DMS79 (cell line): Measurements from ENCODE around the gene PHF10.
"Not testable (repeated sequence)": the region's sequence is repeated elsewhere in the genome, so short reads cannot be mapped to it uniquely, and the experiment has no call there.

Source experiments
- DNase-seq: peaks from one replicate; lab custom pipeline; 2025; lab: John Stamatoyannopoulos, UW

Gene PHF10

GRCh38 chr6:169723200-169723909 lies 945 bp downstream of the PHF10 start:
- peak; percentile 5 for DNase-seq

DNA sequence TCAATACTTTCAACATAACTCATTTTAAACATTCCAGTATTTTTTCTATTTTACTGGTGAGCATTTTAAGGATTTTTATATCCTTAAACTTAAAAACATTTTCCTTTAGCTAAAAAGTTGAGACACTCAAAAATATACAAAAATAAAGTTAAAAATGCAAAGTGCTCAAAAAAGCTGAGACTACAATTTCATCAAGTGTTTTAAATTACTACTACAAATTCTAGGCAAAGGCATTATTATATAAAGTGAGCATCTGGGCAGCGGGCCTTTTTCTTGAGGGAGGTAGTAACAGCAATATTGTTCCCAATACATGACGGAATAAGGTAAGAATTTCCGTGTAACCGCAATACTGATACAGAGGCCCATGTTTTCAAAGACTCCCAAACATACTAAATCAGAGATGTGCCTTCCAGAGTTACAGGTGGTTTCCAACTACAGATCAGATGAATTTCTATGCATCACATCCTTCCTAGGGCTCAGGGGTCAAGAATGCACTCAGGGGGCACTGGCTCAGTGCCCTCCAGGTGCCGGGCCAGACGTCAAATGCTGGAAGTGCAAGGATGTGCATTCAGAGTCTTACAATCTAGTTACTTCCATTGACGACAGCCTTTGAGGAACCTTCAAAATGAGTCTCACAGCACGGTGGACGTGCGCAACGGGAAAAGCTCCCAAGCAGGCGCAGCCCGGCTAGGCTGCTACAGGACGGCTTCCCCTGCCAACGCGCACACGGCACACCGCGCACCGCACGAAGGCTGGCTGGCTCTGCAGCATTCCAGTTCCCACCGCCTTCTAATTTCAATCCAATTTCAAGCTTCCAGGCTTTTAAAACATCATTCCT lies 1.7 kb downstream of the PHF10 start:
- DNase-seq: peak; percentile 30

DNA sequence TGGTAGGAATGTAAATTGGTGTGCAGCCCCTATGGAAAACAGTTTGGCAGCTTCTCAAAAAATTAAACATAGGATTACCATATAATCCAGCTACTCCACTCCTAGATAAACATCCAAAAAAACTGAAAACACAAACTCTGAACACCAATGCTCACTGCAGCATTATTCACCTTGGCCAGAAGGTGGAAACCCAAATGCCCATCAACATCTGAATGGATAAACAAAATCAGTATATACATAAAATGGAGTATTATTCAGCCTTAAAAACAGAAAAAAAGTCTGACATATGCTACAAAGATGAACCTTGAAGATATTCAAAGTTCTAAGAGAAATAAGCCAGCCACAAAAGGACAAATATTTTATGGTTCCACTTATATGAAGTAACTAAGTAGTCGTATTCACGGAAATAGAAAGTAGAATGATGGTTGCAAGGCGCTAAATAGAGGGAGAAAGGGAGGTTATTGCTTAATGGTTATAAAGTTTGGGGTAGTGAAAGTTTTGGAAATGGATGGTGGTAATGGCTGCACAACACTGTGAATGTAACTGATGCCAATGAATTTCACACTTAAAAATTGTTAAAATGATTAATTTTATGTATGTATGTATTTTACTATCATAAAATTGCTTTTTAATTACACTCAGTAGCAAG lies 4.0 kb downstream of the PHF10 start:
- no peak for DNase-seq

- no peak for DNase-seq
Observed at GRCh38 chr6:169719117-169719516, 5.2 kb downstream of the PHF10 start.

GRCh38 chr6:169714595-169714994 lies 9.7 kb downstream of the PHF10 start:
- no peak for DNase-seq

DNA sequence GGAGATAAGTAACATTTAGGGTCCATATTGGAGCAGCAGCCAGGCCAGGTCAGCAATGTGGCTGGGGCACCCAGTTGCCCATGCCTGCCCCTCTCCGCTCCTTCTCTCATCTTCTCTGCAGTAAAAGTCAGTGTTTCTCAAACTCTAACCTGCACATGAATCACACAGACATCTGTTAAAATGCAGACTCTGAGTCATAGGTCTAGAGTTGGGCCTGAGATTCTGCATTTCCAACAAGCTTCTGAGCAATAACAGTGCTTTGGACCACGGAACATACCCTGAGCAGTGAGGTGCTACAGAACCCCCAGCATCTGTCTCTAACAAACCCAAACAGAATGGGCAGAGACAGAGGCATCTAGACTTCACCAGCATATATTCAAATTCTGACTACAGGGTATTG lies 10.1 kb downstream of the PHF10 start:
- DNase-seq: no peak

DNA sequence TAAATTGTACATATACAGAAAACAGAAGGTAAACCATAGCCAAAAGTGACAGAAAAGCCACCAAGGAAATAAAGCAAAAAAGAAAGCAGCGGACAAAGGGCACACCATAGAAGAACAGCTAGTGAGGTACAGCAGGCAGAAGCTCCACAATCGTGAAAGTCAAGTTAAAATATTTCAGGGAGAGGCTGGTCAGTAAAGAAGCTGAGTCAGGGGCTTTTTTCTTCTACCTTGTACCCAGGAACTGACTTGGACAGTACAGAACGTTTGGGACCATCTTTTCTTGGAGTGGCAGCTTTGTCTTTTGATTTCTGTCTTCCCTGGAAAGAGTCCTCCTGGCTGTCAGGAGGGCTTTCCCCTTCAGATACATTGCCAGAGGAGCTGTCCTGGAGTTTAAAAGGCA lies 14.3 kb downstream of the PHF10 start:
- no peak for DNase-seq

DNA sequence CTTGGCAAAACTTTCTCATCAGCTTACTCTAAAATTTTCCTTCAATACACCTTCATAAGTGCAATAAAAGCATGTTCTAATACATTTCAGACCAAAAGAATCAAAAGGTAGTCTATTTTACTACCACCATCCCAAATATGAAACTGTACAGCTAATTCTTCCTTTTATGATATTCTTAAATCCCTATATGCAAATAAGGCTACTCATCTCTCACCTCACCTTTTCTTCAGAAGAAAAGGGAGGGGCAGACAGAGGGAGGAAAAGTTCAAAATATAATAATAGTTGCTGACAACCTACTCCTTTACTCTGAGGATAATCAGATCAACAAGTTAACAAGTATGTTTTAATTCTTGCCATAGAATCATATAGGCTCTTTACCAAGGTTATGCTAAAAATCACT lies 15.0 kb downstream of the PHF10 start:
- no peak for DNase-seq

- no peak for DNase-seq
Observed at GRCh38 chr6:169707772-169708171, 16.5 kb downstream of the PHF10 start.

GRCh38 chr6:169702840-169703246 lies 21.5 kb downstream of the PHF10 start:
- DNase-seq: peak; percentile 22

GRCh38 chr6:169701954-169702839 lies 22.1 kb downstream of the PHF10 start, which contains the start of the genes C6orf120 and WDR27:
Gene C6orf120 (plus strand): TSS chr6:169702126. CDS start chr6:169702460, 334 bp downstream.
Gene WDR27 (minus strand): TSS chr6:169702029. CDS start chr6:169689005, 13,024 bp downstream.
- peak; percentile 86 for DNase-seq

DNA sequence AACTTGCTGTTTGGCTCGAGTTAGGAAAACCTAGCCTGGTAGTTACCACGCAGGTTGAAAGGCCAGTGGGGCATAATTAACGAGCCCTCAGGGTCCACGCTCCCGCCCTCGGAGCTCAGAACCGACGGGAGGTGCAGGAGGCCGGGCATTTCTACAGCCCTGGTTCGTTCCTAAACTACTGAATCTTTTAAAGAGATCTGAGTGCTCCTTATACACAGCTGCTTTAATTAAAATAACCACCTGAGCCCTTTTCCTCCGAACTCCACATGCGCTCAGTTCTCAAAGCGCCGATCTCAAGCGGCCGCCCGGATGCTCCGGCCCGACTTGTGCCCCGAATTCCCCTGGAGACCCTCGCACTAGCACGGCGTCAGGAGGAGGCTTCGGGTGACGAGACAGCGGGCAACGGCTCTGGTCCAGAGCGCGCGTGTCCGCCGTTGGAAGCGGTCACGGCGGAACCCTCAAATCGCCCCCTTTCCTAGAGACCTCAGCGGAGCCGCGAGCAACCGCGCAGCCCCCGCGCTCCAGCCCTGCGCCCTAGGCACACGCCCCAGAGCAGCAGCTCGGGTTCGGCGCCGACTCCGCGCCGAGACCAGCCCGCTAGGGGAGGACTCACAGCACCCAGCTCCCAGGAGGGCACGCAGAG lies 22.9 kb downstream of the PHF10 start:
- no peak for DNase-seq

DNA sequence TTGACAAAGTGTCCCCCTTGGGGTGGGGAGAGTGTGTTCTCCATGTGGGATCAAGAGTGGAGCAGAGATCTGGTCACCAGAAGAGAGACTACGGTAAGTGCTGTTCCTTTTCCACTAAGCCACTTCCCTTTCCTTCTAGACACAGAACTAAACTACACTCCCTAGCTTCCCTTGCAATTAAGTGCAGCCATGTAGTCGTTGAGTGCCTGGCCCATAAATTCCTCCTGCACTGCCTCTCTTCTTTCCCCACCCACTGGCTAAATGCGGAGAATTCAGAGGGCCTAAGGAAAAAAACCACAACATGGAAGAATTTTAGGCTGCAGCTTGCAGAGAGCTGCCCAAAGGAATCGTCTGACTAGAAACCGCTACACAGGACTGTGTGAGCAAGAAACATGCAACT lies 24.0 kb downstream of the PHF10 start:
- DNase-seq: no peak

DNA sequence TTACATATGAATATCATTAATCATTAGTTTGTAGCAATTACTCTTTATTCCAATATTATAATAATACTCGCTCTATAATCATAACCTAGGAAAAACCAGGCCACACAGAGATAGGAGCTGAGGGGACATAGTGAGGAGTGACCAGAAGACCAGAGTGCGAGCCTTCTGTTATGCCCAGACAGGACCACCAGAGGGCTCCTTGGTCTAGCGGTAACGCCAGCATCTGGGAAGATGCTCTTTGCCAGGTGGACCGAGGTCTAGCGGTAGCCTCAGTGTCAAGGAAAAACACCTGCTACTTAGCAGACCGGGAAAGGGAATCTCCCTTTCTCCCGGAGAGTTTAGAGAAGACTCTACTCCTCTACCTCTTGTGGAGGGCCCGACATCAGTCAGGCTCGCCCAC lies 27.2 kb downstream of the PHF10 start:
- not testable (repeated sequence) for DNase-seq

GRCh38 chr6:169695131-169695530 lies 29.2 kb downstream of the PHF10 start:
- DNase-seq: no peak

DNA sequence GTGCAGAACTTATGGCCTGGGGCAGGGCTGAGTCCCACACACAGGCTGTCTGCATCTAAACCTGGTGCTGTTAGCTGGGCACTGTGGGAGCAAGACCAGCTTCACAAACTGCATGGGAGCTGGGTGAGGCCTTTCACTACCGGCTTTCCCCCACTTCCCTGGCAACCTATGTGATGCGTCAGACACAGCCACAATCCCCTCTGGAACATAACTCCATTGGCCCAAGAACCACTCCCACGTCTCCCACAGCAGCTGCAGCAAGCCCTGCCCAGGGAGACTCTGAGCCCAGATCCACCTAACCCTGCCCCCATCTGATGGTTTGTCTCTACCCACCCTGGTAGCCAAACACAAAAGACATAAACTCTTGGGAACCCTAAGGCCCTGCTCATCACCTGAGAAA lies 31.8 kb downstream of the PHF10 start:
- no peak for DNase-seq

DNA sequence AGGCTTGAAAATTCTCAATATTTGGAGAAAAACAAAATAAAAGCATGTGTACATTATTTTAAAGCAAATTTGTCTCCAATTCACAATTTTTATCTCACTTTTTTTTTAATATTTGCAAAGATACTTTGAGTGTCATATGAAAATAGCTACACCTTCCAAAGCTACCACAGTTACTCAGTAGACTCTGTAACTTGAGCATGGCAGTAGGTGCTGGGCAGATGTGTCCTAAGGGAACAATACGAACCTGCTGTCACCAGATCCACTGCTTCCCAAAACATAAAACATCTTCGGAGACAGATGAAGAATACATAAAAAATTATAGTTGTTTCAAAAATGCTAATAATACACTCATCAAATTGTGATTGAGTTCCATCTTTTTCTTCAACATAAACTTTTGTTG lies 33.0 kb downstream of the PHF10 start:
- DNase-seq: no peak

GRCh38 chr6:169689287-169689686 lies 35.0 kb downstream of the PHF10 start:
- no peak for DNase-seq

DNA sequence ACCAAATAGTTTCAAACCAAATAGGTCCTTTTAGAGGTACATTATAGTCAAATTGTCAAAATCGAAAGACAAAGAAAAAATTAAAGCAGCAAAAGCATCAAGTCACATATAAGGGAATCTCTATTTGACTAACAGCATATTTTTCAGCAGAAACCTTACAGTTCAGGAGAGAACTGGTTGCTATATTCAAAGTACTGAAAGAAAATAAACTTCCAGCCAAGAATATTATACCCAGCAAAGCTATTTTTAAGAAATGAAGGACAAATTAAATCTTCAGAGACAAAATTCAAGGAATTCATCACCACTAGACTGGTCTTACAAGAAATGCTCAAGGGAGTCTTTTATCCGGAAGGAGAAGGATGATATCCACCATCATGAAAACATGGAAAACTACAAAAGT lies 38.4 kb downstream of the PHF10 start:
- no peak for DNase-seq

DNA sequence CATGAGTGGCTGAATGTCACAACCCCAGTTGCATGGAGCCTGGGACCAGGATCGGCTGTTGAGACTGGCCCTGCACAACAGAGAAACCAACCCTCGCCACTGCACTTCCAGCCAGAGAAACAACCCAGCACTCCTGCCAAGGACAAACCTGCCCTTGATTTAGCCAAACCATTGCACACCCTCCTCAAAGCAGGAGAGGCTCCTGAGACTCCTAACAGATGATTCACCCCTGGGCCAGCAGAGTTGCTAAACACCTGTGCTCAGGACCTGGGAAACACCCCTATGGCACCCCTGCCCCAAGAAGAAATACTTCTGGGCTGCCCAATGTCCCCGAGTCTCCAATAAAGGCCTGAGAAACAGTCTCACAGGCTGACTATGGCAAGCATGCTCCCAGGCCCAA lies 40.2 kb downstream of the PHF10 start:
- DNase-seq: no peak

- DNase-seq: no peak
Observed at GRCh38 chr6:169678342-169678741, 46.0 kb downstream of the PHF10 start.
